CD4-positive, alpha-beta T cell treated with Interferon alpha-2 for 1 hour (primary cell): Measurements from ENCODE around the gene MYOF.

Experiments
- DNase-seq, 2 donors: peaks; one replicate each; pipeline ENCODE4 v3.0.0-alpha.2; 2020 to 2022

MYOF gene

GRCh38 chr10:93482145-93482834, at the start of gene MYOF:
TSS of gene MYOF (minus strand) at chr10:93482334. CDS start at chr10:93482194, 140 bp downstream.
- peak; percentile 56 to 79 for DNase-seq

GRCh38 chr10:93518531-93518930, 36.4 kb upstream of the MYOF start:
- DNase-seq, result no peak

- no peak for DNase-seq
Observed at GRCh38 chr10:93516006-93516380, 33.9 kb upstream of the MYOF start.

GRCh38 chr10:93515071-93516005, 33.2 kb upstream of the MYOF start:
- DNase-seq, result no peak

GRCh38 chr10:93514521-93514920, 32.4 kb upstream of the MYOF start:
- no peak for DNase-seq

- DNase-seq, result no peak
Observed at GRCh38 chr10:93513091-93513490, 31.0 kb upstream of the MYOF start.

- DNase-seq, result no peak
Observed at GRCh38 chr10:93512565-93512964, 30.4 kb upstream of the MYOF start.

GRCh38 chr10:93509816-93510215, 27.7 kb upstream of the MYOF start:
- DNase-seq, result no peak

GRCh38 chr10:93505075-93505474, 22.9 kb upstream of the MYOF start:
- no peak for DNase-seq

GRCh38 chr10:93503075-93503474, 20.9 kb upstream of the MYOF start:
- peak in 1 of 2 donors; percentile 24 for DNase-seq

- no peak for DNase-seq
Observed at GRCh38 chr10:93501650-93502049, 19.5 kb upstream of the MYOF start.

- DNase-seq, result no peak
Observed at GRCh38 chr10:93498166-93498565, 16.0 kb upstream of the MYOF start.

- DNase-seq, result peak; percentile 92 to 95
Observed at GRCh38 chr10:93496322-93497041, 14.3 kb upstream of the MYOF start, which contains the start of gene CEP55. TSS of gene CEP55 (plus strand) at chr10:93496612. CDS start at chr10:93500052, 3,440 bp downstream.

GRCh38 chr10:93495654-93496321, 13.7 kb upstream of the MYOF start:
- DNase-seq, result peak in 1 of 2 donors; percentile 11

- DNase-seq, result no peak
Observed at GRCh38 chr10:93494494-93494893, 12.4 kb upstream of the MYOF start.

- DNase-seq, result no peak
Observed at GRCh38 chr10:93493162-93493561, 11.0 kb upstream of the MYOF start.

- DNase-seq, result no peak
Observed at GRCh38 chr10:93491602-93492121, 9.5 kb upstream of the MYOF start.

- DNase-seq, result no peak
Observed at GRCh38 chr10:93488956-93489528, 6.9 kb upstream of the MYOF start.

GRCh38 chr10:93485690-93486089, 3.6 kb upstream of the MYOF start:
- DNase-seq, result no peak

GRCh38 chr10:93481637-93482144, 443 bp downstream of the MYOF start:
- DNase-seq, result no peak

GRCh38 chr10:93478873-93479272, 3.3 kb downstream of the MYOF start:
- DNase-seq, result no peak

GRCh38 chr10:93476756-93477155, 5.4 kb downstream of the MYOF start:
- DNase-seq, result no peak
